ENCODE results near the gene CHMP1A.

The CHMP1A gene

DNA sequence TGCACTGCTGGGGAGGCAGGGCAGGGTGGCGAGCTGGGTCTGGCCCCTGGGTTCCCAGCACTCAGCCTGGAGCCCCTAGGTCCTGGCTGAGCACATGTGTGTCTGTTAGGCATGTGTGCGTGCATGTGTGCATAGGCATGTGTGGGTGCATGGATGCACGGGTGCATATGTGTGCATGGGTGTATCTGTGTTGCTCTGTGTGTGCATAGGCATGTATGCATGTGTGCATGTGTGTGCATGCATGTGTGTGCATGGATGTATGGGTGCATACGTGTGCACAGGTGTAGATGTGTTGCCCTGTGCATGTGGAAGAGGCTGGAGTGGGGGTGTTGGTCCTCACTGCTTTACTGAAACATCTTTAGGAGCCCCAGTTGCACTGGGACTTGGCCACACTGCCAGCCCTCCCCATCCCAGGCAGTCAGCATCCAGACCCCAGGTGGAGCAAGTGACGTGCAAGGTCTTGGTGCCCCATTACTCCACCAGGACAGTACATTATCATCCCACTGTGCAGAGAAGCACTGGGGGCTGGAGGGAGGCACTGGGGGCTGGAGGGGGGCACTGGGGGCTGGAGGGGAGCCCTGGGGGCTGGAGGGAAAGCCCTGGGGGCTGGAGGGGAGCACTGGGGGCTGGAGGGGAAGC is 54.4 kb downstream of the CHMP1A start:
- no peak for DNase-seq

DNA sequence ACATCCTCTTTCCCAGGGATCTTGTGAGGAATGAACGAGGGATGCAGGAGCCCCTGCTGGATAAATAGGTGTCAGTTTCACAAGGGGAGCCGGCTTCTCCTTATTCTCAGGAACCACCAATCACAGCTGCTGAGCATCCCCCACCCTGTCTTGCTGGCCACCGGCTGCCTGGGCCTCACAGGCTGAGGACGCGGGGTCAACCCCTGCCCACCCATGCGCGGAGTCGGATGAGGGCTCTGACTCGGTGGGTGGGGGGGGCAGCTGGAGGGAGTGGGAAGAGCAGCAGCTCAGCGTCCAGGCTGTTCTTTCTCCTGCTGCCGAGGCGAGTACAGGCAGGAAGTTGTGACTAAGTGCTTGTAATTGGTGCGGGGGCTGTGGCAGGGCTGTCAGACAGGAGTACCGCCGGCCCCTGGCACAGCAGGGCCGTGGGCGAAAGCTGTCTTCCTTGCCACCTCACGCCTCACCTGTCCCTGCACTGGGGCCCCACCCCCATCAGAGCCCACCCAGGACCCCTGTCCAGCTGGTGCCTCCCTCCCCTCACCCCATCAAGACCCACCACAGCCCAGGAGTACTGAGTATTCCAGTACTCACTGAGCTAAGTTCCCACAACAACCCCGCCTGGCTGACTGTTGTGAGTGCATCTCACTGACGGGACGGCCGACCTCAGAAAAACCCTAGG is 55.1 kb downstream of the CHMP1A start:
- DNase-seq = peak; percentile 18 to 38

DNA sequence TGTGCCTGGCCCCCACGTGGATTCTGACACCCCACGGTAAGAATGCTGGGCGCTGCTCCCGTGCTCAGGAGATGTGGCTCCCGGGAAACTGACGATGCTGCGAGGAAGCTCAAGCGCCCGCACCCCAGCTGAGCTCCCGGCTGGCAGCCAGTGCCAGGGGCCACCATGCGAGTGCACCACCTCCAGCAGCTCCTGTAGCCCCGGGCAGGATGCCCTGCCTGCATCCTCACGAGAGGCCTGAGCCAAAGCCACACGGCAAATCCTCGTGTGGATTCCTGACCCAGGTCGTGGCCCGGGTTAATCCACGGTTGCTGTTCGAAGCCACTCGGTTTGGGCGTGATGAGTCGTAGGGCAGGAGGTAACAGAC is 55.6 kb downstream of the CHMP1A start:
- DNase-seq = no peak

DNA sequence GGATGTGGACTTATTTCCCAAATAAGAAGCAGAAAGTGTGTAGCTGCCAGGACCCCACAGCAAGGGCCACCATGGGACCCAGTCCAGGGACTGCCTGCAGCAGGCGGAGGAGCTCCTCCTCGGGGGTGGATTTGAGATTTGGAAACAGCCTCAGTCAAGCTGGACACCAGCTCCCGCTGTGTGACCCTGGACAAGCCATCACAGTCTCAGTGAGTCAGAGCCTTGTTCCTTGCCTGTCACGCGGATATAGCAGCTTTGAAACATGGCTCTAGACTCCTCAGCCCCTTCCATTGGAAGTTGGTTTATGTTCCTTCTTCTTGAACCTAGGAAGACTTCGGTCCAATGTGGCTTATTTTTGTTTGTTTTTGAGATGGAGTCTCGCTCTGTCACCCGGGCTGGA is 56.6 kb downstream of the CHMP1A start:
- DNase-seq = no peak

DNA sequence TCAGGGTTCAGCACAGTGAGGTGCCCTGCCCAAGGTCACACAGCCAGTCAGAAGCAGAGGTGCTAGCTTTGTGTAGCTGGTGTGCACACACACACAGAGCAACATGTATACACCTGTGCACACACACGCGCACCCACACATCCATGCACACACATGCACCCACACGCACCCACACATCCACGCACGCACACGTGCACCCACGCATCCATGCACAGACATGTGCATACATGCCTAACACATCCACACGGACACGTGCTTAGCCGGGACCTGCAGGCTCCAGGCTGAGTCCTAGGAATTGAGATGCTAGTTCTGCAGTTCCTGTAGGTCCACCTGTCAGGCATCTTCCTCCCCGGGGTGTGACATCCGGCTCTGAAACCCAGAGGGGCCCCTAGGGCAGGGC is 57.1 kb downstream of the CHMP1A start:
- no peak for DNase-seq

DNA sequence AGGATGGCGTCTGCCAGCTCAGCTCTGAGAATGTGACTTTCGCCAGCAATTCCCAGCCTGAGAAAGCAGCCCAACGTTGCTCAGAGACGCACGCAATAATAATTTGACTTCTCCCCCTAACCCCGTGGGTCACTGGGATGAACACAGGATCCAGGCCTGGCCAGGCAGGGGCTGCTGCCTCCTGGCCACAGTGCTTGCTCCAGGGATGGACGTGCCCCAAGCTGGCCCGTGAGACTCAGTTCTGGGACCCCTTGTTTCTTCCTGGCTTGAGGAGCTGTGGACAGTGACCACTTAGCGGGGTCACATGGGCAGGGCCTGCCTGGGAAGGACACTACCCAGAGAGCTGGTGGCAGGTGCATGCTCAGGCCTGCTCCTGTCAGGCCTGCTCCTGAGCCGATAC is 57.6 kb downstream of the CHMP1A start:
- DNase-seq = no peak

DNA sequence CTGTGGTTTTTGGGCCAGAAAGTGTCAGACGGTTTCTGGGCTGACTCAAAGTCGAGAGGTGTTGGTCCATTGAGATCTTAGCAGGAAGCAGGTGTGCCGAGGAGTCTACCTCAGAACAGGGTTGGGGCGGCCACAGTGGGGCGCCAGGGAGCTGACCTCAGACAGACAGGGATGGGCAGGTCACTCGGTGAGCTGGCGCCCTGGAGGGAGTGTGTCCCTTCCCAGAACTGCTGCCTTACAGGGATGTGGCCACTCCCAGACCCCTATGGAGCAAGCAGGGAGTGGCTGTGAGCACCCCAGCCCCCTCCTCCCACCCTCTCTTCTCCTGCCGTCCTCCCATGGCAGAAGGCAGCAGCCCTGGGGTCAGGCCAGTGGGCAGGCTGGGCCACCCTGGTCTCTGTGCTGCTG is 58.1 kb downstream of the CHMP1A start:
- peak; percentile 77 to 79 for DNase-seq

DNA sequence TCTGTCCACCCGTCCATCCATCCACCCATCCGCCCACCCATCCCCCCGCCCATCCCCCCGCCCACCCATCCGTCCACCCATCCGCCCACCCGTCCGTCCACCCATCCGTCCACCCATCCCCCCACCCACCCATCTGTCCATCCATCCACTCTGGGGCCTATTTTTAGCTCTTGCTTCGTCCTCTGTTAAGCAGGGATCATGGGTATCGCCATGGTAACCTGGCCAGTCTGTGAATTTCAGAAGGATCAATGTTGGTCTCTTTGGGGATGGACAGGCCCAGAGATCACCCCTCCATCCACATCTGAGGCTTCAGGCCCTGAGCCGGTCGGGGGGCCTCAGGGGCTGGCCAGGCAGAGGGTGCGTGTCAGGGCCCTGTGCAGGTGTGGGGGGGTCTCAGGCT is 59.3 kb downstream of the CHMP1A start:
- peak in 1 of 2 experiments; percentile 32 for DNase-seq

DNA sequence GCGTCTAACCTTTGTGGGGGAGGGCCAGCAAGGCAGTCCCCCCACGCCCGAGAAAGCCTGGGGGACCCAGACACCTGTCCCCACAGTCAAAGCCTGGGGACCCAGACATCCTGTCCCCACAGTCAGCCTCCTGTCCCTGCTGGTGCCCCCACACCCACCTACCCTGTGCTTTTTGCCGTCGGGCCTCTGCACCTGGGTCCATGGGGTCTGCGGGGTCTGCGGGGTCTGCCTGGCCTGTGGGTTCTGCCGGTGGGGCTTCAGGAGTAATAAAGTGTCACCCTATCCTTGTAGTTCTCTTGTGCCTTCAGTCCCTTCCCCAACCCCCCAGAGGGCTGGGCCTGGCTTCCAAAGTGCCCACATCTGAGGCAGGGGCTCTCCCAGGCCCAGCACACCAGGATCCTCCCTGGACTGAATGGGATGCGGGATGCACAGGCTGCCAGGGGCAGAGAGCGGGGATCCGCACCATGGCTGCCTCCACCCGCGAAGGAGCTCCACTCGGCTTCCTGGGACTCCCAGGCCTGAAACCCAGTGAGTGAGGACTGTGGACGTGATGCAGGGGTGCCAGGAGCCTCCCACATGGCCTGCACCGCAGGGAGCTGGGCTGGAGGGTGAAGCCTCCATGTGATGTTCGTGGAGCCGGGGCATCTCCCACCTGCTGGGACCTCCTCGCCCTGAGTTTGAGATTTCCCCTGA is 60.4 kb downstream of the CHMP1A start:
- no peak for DNase-seq

DNA sequence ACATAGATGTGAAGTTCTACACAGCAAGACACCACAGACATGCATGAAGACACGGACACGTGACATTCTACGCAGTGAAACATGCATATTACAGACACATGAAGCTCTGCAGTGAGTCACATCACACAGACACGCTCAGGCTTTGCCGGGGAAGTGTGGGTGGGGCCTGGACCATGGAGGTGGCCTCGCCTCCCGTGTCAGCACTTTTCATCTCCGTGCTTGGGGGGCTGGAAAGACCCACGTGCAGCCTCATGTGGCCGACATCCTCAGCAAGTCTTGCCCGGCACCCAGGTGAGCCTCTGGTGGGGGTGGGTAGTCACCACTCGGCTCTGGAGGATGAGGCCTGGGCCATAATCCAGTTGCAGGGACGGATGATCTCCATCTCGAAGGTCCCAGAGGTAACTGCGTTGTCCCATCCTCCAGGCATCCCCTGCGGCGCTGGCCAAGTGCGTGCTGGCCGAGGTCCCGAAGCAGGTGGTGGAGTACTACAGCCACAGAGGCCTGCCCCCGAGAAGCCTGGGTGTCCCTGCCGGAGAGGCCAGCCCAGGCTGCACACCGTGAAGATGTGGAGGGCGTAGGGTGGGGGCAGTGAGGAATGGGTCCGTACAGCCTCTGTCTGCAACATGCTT is 61.3 kb downstream of the CHMP1A start:
- DNase-seq = no peak

DNA sequence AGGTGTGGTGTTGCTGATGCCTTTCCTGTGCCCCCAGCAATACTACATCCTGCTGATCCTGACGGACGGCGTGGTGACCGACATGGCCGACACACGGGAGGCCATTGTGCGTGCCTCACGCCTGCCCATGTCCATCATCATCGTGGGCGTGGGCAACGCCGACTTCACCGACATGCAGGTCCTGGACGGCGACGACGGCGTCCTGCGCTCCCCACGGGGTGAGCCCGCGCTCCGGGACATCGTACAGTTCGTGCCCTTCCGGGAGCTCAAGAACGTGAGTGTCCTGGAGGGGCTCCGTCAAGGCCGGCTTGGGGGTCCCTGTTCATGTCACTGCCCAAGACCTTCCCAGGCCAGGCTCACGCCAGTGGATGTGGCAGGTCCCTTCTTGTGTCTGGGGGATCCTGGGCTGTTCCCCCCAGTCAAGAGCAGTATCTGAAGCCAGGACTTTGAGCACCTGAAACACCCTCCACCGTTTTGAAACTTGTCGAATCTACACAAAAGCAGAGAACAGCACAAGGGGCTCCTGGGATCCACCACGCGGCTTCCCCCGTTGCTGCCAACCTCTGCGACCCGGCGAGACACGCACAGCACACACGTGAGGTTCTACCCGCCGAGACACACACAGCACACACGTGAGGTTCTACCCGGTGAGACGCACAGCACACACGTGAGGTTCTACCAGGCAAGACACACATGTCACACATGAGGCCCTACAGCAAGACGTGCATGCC is 62.0 kb downstream of the CHMP1A start:
- DNase-seq = no peak
